ENCODE data around the gene CYP2C19.

DNA sequence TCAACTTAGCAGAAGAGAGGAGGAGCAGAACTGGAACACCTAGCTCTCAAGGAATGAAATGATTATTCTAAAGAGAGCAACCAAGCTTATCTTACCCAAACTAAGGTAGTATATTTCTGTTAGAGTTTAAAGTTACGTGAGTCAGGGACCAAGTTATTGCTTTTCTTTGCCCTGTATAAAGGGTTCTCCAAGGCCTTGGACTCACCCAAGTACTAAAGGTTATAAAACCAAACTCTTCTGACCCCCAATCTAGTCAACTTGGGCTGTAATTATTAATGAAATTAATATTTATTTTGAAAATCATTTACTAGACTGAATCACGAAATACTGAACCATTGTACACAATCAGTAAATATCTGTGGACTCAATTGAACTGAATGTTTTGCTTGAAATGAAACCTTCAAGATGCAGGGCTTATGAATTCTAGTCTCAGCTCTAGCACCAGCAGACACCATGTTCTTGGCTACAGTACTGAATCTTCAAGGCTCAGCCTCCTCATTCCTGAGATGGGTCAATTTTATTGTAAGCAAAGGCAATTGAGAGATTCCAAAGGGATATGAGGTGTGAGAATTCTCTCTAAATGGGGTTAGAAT lies 1.8 kb upstream of the CYP2C19 start:
- TF ChIP-seq, protein P1, sequence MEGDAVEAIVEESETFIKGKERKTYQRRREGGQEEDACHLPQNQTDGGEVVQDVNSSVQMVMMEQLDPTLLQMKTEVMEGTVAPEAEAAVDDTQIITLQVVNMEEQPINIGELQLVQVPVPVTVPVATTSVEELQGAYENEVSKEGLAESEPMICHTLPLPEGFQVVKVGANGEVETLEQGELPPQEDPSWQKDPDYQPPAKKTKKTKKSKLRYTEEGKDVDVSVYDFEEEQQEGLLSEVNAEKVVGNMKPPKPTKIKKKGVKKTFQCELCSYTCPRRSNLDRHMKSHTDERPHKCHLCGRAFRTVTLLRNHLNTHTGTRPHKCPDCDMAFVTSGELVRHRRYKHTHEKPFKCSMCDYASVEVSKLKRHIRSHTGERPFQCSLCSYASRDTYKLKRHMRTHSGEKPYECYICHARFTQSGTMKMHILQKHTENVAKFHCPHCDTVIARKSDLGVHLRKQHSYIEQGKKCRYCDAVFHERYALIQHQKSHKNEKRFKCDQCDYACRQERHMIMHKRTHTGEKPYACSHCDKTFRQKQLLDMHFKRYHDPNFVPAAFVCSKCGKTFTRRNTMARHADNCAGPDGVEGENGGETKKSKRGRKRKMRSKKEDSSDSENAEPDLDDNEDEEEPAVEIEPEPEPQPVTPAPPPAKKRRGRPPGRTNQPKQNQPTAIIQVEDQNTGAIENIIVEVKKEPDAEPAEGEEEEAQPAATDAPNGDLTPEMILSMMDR (IDR thresholded peaks at IDR 0.05; ENCODE audit: borderline replicate concordance, extremely low read depth, low read length, poor library complexity, severe bottlenecking): no peak
- TF ChIP-seq EZH2 (IDR thresholded peaks at IDR 0.05; ENCODE audit: borderline replicate concordance, low read depth, low read length, severe bottlenecking): no peak

Measured in DND-41 (cell line).